HS-5 (cell line): ENCODE measurements around the gene SLC30A5.
"Not testable (repeated sequence)": the region's sequence is repeated elsewhere in the genome, so short reads cannot be mapped to it uniquely, and the experiment has no call there.

Source experiments
- DNase-seq: peaks from one replicate; pipeline ENCODE4 v3.0.0-alpha.2; 2012; ENCODE audit warnings: low read depth

SLC30A5 gene

DNA sequence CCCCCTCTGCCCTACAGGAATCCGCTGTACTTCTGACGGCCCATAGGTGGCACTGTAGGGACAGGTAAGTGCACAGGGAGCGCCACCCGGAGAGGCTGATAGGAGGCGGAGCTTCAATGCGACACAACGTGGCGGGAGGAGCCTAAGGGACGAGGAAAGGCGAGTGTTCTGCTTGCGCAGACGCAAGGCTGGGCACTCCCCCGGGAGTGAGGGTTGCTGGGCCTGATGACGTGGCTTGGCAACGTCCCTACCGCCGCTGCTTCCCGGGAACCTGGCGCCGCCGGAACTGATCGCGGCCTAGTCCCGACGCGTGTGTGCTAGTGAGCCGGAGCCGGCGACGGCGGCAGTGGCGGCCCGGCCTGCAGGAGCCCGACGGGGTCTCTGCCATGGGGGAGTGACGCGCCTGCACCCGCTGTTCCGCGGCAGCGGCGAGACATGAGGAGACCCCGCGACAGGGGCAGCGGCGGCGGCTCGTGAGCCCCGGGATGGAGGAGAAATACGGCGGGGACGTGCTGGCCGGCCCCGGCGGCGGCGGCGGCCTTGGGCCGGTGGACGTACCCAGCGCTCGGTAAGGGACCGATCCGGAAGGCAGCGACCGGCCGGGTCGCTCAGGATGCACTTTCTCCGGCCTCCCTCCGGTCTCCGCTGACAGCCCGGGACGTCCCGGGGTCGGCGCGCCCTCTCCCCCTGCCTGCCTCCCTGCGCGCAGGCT lies at the start of gene SLC30A5:
Gene SLC30A5, plus strand, starts transcription at position 244 of the 712 bp plus-strand sequence. Its CDS starts 242 bp downstream, at position 486.
- peak; percentile 95 for DNase-seq

DNA sequence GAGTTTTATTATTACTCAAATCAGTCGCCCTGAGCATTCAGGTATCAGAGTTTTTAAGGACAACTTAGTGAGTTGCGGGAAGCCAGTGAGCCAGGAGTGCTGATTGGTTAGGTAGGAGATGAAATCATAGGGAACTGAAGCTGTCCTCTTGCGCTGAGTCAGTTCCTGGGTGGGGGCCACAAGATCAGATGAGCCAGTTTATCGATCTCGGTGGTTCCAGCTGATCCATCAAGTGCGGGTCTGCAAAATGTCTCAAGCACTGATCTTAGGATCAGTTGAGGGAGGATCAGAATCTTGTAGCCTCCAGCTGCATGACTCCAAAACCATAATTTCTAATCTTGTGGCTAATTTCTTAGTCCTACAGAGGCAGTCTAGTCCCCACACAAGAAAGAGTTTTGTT lies 48.6 kb upstream of the SLC30A5 start:
- DNase-seq = not testable (repeated sequence)

DNA sequence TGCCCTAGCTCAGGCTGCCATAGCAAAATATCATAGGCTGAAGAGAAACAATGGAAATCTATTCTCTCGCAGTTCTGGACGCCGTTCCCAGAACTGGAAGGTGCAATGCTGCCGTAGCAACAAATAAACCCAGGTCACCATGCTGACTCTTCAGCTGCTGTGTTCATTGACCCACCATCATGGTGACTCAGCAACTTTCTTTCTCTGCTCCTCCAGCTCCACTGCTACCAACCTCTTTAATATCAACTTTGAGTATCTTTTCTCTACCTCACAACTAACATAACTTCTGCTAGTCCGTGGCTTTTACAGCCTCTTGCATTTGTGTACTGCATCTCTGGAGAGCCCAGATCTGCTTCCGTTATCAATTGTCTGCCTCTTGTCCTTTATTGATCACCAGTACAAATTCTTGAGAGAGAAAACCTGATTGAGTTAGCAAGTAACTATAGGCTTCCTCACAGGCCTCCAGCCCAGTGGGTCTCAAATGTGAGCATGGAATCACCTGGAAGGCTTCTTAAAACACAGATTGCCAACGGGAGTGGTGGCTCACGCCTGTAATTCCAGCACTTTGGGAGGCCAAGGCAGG lies 47.3 kb upstream of the SLC30A5 start:
- DNase-seq = no peak

DNA sequence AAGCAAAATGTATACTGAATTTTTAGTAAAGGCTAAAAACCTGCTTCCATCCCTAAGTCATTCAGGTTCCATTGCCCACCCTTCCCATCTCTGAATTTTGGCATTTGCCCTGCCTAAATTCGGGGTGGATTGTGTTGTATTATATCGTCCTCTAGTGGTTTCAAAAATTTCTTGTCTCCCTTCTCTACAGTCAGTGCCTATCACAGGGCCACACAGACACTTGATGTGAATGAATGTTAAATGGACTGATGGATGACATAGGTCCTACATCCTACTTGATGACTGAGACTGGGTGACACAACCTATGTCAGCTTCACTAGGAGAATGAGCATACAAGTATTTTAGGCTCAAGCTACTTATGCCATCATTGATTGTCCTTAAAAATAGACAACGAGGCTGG lies 45.6 kb upstream of the SLC30A5 start:
- no peak for DNase-seq

DNA sequence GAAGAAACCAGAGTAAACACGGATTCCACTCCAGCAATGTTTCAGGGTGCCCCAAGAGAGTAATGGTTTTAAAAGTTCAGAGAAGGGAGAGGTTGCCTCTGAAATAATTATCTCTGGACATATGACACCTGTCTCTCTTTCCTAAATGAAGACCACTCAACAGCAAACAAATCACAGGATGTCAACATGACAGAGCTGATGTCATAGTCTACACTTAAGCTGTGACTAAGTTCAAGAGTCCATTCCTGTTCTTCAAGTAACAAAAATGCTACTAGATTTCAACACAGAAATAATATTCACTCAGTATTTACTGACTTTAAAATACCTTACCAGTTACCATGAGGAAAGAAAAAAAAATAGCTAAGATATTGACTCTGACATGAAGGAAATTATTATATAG lies 44.7 kb upstream of the SLC30A5 start:
- DNase-seq = no peak

DNA sequence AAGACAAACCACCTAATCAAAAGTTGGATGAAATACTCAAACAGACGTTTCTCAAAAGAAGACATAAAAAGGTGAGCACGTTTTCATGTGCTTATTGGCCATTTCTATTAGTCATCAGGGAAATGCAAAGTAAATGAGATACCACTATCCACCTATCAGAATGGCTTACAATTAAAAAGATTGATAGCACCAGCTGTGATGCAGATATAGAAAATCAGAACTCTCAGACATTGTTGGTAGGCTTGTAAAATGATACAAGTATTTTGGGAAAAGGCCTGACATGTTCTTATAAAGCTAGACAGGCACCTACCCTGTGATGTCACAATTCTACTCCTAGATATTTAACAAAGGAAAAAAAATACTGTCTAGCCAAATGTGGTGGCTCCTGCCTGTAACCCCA lies 44.0 kb upstream of the SLC30A5 start:
- no peak for DNase-seq

DNA sequence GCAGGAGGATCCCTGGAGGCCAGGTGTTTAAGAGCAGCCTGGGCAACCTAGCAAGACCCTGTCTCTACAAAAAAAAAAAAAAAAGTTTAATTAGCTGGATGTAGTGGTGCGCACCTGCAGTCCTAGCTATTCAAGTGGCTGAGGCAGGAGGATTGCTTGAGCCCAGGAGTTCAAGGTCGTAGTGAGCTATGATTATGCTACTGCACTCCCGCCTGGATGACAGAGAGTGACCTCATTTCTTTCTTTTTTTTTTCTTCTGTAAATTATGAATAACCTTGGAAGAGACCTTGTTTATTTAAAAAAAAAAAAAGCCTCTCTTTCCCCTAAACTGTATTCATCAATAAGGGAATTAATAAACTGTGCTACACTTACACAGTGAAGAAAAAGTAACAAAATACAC lies 43.6 kb upstream of the SLC30A5 start:
- no peak for DNase-seq

DNA sequence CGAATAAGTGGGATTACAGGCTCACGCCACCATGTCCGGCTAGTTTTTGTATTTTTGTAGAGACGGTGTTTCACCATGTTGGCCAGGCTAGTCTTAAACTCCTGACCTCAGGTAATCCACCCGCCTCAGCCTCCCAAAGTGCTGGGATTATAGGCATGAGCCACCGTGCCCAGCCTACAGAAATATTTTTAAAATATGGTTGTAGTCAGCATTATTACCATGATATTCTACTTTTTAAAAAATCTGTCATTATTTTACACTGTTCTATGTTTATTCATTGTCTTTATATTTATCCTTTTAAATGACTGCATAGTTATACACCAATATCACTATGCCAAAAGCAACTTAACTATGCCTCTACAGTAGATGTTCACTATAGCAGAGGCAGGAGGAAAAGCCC lies 41.6 kb upstream of the SLC30A5 start:
- no peak for DNase-seq

DNA sequence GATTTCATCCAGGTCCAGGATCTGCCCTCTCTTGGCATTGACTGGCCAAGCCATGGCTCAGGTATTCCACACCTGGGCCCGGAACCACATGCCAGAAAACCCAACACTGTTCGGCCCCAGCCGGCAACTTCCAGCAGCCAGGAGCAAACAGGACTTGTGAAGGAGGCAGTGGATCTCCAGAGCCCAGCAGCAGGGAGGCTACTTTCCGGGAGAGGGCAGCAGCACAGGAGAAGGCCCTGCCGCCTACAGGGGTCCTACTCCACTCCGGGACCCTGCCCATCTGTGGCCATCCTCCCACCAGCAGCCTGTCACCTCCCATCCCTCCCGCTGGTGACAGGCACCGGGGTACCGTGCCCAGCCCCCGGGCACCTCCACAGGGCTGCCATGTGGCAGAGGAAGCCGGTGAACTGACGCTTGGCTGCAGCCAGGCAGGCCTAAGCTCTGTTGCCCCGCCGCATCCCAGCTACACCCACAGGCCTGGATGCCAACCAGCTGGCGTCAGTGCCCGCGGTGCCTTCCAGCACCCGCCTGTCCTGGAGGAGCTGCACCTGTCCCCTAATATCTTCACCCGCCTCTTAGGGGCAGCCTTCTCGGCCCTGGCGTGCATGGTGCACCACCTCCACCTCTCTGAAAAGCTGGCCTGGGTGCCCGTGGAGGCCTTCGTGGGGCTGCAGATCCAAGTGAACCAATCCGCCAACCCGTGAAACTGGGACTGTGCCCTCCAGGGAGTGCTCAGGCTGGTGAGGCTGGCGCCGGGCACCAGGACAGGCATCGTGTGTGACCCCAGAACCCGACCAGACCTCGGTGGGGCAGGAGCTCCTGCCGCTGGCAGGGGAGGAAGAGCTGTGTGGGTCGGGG lies 18.9 kb upstream of the SLC30A5 start:
- DNase-seq = no peak

DNA sequence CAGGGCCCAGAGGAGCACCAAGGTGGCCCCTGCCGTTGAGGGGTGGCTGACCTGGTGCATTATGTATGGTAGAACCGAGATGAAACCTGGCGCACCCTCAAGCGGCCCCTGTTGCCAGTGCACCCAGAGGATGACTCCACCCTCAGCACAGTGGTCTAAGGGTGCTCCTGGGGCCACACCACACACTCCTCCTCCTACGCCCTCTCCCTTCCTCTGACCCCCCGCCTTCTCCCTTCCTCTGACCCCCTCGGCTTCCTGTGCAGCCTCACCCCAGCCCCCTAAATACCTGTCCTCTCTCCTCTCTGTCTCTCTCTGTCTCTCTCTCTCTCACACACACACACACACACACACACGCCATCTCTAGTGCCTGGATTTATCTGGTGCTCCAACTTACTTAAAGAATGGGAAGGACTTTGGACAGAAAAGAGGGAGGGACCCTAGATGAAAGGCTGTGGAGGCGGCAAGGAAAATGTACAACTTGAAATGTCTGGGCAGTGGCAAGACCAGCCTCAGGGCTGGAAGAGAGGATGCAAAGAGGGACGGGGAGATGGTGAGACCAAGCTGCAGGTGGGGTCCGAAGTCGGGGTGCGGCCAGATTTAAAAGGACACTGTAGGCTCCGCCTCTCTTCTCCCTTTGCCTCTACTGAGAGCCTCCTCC lies 18.2 kb upstream of the SLC30A5 start:
- DNase-seq = no peak

DNA sequence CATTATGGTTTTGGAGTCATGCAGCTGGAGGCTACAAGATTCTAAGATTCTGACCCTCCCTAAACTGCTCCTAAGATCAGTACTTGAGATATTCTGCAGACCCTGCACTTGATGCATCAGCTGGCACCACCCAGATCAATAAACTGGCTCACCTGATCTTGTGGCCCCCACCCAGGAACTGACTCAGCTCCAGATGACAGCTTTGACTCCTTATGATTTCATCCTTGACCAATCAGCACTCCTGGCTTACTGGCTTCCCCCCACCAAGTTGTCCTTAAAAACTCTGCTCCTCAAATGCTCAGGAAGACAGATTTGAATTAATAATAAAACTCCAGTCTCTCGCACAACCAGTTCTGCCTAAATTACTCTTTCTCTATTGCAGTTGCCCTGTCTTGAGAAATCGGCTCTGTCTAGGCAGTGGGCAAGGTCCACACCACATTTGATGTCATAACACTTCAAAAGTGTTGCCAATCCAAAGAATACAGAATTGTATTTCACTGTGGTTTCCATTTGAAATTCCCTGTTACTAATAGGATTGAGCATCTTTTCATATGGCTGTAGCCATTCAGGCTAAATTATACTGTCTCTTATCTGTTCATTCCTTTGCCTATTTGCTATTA lies 14.8 kb upstream of the SLC30A5 start:
- DNase-seq = no peak

DNA sequence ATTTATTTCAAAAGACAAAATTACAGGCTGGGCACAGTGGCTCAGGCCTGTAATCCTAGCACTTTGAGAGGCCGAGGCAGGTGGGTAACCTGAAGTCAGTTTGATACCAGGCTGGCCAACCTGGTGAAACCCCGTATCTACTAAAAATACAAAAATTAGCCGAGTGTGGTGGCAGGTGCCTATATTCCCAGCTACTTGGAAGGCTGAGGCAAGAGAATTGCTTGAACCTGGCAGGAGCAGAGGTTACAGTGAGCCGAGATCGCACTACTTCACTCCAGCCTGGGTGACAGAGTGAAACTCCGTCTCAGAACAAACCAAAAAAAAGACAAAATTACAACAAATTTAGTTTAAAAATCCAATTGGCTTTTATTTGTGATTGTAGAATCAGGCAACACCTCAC lies 14.3 kb upstream of the SLC30A5 start:
- DNase-seq = no peak

DNA sequence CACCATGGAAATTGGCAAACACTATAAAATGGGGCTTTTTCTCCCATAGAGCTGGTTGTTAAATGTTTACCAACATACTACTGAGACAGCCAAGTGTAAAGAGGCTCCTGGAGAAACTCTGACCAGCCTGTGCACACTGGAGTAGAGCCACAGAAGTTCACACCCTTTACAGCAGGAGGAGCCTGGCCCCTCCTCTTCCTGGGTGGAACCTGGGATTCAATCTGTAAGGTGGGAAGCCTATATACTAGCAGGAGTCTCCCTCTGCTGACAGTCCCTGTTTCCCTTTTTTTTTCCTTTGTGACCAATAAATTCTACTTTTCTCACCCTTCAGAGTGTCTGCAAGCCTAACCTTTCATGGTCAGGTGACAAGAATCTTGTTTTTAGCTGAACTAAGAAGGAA lies 10.4 kb upstream of the SLC30A5 start:
- no peak for DNase-seq

DNA sequence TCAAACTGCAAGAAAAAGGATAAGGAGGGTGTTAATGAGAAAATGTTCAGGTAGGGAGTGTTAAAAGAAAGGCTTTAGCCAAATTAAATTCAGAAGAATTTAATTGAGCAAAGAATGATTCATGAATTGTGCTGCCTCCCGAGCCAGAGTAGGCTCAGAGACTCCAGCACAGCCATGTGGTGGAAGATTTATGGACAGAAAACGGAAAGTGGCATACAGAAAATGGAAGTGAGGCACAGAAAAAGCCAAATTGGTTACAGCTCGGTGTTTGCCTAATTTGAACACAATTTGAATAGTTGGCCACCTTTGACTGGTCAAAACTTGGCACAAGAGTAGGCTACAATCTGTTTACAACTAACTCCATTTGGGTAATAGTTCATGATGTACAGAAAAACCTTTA lies 9.6 kb upstream of the SLC30A5 start:
- DNase-seq = no peak

DNA sequence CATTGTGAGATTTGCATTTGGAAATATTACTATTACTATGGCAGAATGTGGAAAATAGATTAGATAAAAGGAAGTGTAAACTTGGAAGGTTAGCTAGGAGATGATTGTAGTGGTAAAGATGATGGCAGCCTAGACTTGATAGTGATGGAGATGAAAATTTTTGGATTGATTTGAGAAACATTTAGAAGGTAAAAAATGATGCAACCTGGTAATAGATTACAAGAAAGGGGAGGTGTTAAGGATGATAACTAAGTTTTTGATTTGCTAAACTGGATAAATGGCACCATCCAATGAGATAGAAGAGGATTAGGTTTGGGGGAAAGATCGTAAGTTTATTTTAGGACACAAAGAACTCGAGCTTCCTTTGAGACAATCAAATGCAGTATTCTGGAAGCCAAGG lies 8.9 kb upstream of the SLC30A5 start:
- no peak for DNase-seq

DNA sequence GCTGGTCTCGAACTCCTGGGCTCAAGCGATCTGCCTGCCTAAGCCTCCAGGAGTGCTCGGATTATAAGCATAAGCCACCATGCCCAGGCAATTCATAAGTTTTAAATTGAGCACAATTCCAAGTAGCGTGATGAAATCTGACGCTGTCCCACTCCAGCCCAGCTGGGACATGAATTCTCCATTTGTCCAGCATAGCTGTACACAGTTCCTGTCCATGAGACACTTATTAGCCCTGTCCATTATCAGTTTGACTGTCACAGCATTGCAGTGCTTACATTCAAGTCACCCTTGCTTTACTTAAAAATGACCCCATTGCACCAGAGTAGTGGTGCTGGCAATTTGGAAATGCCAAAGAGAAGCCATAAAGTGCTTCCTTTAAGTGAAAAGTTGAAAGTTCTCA lies 7.6 kb upstream of the SLC30A5 start:
- DNase-seq = no peak

DNA sequence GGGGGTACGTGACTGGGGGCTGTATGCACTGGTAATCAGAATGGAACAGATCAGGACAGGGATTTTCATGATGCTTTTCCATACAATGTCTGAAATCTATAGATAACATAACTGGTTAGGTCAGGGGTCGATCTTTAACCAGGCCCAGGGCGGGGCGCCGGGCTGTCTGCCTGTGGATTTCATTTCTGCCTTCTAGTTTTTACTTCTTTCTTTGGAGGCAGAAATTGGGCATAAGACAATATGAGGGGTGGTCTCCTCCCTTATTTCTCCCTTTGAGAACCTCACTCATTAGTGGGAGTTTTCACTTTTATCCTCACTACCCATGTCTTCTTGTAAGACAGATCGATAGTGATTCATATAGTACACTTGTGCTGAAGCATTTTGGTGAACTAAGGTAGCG lies 5.8 kb upstream of the SLC30A5 start:
- DNase-seq = not testable (repeated sequence)

DNA sequence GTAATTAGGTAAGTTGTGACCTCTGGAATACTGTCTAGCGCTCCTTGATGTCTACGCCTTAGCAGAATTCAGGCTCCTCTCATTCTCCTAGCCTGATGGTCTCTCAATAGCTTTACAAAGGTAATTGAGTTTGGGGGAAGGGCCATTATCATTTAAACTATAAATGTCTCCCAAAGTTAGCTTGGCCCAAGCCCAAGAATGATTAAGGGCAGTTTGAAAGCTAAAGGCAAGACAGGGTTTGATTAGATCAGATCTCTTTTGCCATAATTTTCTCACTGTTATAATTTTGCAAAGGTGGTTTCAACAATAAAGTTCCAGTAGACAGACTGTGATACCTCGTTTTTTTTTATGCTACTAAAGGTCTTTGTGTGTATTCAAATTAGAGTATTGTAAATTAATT lies 3.7 kb upstream of the SLC30A5 start:
- no peak for DNase-seq

DNA sequence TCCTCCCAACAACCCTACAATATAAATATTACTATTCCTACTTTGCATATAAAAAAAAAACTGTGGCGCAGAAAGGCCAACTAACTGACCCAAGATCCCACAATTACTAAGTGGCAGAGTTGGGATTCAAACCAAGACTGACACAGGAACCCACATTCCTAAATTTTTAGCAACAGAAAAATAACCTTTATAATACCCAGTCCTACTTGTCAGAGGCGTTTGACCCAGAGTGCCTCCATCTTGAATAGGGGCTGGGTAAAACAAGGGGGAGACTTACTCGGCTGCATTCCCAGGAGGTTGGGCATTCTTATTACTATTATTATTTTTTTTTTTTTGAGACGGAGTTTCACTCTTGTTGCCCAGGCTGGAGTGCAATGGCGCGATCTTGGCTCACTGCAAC lies 2.0 kb upstream of the SLC30A5 start:
- no peak for DNase-seq

DNA sequence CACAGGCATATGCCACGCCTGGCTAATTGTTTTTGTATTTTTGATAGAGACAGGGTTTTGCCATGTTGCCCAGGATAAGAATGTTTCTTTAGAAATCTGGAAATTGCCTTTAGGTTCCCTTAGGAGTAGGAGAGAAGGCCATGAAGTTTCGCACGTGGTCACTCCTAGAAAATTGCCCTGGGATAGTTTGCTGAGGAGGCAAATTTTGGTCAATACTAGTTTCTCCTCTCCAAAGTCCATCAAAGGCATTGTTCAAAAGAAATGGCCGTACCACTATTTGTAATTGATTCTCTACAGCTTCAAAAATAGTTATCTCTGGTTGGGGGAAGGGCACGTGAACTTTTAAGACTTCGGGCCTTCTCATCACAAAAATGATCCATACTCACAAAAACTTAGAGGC lies 845 bp upstream of the SLC30A5 start:
- no peak for DNase-seq

DNA sequence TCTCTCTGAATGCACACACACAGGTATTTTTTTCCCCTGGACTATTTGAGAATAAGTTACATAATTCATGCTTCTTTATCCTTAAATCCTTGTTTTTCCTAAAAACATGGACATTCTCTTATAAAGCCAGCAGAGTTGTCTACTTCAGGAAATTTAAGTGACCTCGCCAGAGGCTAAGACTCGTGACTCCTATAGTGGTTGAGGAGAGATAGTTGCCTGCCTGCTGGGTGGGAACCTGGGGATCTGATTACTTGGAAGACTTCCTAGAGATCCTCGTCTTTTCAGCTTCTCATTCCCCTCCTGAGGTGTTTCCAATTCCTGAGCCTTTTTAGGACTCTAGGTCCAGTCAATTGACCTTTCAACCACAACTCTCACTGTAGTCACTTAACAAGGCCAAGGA lies 5.5 kb downstream of the SLC30A5 start:
- no peak for DNase-seq

DNA sequence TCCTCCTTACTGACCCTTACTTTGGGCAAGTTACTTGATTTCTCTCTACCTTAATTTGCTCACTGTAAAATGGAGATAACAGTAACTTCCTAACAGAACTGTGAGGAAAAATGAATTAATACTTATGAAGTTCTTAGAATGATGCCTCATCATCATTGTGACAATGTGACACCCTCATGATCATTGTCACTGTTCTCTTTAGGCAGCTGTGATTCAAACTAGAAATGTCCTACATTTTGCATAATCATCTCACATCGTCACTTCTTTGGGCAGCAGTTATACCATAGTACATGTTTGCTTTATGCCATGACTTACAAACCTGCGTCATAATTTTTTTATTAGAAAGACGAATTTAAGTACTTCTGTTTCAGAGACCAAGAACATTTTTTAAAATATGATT lies 9.7 kb downstream of the SLC30A5 start:
- DNase-seq = no peak
